PC-9 (cell line): ENCODE measurements around the gene INPP5A.

Experiments used
- CTCF ChIP-seq: fragments of 200-600 bp; sonication (generic); conservative IDR thresholded peaks from 2 replicates; pipeline ENCODE4 v1.6.1; 2017; ENCODE audit warnings: mixed run types, antibody characterized with exemption, mild to moderate bottlenecking, moderate library complexity
- EZH2 ChIP-seq: fragments of 200-600 bp; sonication (generic); IDR thresholded peaks from 2 replicates; pipeline ENCODE4 v1.8.0; 2017; ENCODE audit warnings: antibody characterized with exemption, low read depth

- TF ChIP-seq CTCF (no peak), EZH2 (no peak)
These were observed 67.8 kb downstream of the INPP5A start for GRCh38 chr10:132605390-132605789.
